ENCODE data around the gene PEX10.

The PEX10 gene

GRCh38 chr1:2407166-2407990 is 5.0 kb downstream of the PEX10 start:
- no peak overlapping the region for H2AFZ ChIP-seq (ENCODE audit: low read depth, low read length)
- H3K79me2 ChIP-seq (ENCODE audit: insufficient read depth, low read length) = peaks cover 8% of the 10 kb centered on the region
- no peak overlapping the region for H3K4me3 ChIP-seq (ENCODE audit: low read depth in 1 of 2, low read length in 2 of 2)
- no peak for TF ChIP-seq CTCF (IDR thresholded peaks at IDR 0.05; ENCODE audit: borderline replicate concordance, extremely low read depth, low read length, poor library complexity, severe bottlenecking)
- H3K27me3 ChIP-seq (ENCODE audit: insufficient read depth, low read length, poor library complexity) = no peaks in the 10 kb centered on the region
- H3K27ac ChIP-seq (ENCODE audit: low read length) = no peak overlapping the region
- peaks cover 13% of the 10 kb centered on the region for H3K4me1 ChIP-seq (ENCODE audit: insufficient read depth, low read length)
- ATAC-seq (ENCODE audit: insufficient read depth, low read depth) = no peak
- H4K20me1 ChIP-seq (ENCODE audit: insufficient read depth, low read length) = peaks cover 22% of the 10 kb centered on the region
- no peak for DNase-seq
- H3K9ac ChIP-seq (ENCODE audit: low read depth, low read length) = no peak overlapping the region
- H3K36me3 ChIP-seq (ENCODE audit: insufficient read depth, low read length) = peaks cover 64% of the 10 kb centered on the region
- no peaks in the 10 kb centered on the region for H3K9me3 ChIP-seq (ENCODE audit: insufficient read depth, low read length, severe bottlenecking)
- no peak overlapping the region for H3K4me2 ChIP-seq (ENCODE audit: insufficient read depth, low read length)

GRCh38 chr1:2406451-2407041 is 5.8 kb downstream of the PEX10 start:
- H3K79me2 ChIP-seq (ENCODE audit: insufficient read depth, low read length) = peaks cover under 1% of the 10 kb centered on the region; the same call in 1 of the 2 replicates
- H3K36me3 ChIP-seq (ENCODE audit: insufficient read depth, low read length) = peaks cover 72% of the 10 kb centered on the region
- ATAC-seq (ENCODE audit: insufficient read depth, low read depth) = no peak; the same call in 2 of the 3 replicates
- peaks cover 10% of the 10 kb centered on the region for H3K4me1 ChIP-seq (ENCODE audit: insufficient read depth, low read length)
- H3K4me3 ChIP-seq (ENCODE audit: low read depth in 1 of 2, low read length in 2 of 2) = no peak overlapping the region
- no peak overlapping the region for H3K9ac ChIP-seq (ENCODE audit: low read depth, low read length)
- H3K27ac ChIP-seq (ENCODE audit: low read length) = no peak overlapping the region
- H2AFZ ChIP-seq (ENCODE audit: low read depth, low read length) = no peak overlapping the region
- no peak for DNase-seq
- no peaks in the 10 kb centered on the region for H3K27me3 ChIP-seq (ENCODE audit: insufficient read depth, low read length, poor library complexity)
- H3K9me3 ChIP-seq (ENCODE audit: insufficient read depth, low read length, severe bottlenecking) = no peaks in the 10 kb centered on the region
- peaks cover 30% of the 10 kb centered on the region for H4K20me1 ChIP-seq (ENCODE audit: insufficient read depth, low read length)
- TF ChIP-seq EZH2 (IDR thresholded peaks at IDR 0.05; ENCODE audit: borderline replicate concordance, low read depth, low read length, severe bottlenecking) = no peak
- peak; percentile 16 for TF ChIP-seq CTCF (IDR thresholded peaks at IDR 0.05; ENCODE audit: borderline replicate concordance, extremely low read depth, low read length, poor library complexity, severe bottlenecking)
- no peak overlapping the region for H3K4me2 ChIP-seq (ENCODE audit: insufficient read depth, low read length)

GRCh38 chr1:2405588-2406295 is 6.6 kb downstream of the PEX10 start:
- TF ChIP-seq CTCF (IDR thresholded peaks at IDR 0.05; ENCODE audit: borderline replicate concordance, extremely low read depth, low read length, poor library complexity, severe bottlenecking) (no peak), EZH2 (IDR thresholded peaks at IDR 0.05; ENCODE audit: borderline replicate concordance, low read depth, low read length, severe bottlenecking) (no peak)
- Histone ChIP-seq H2AFZ (ENCODE audit: low read depth, low read length) (no peak overlapping the region), H3K4me2 (ENCODE audit: insufficient read depth, low read length) (no peak overlapping the region), H3K27ac (ENCODE audit: low read length) (no peak overlapping the region), H3K9me3 (ENCODE audit: insufficient read depth, low read length, severe bottlenecking) (no peaks in the 10 kb centered on the region), H3K27me3 (ENCODE audit: insufficient read depth, low read length, poor library complexity) (no peaks in the 10 kb centered on the region), H3K36me3 (ENCODE audit: insufficient read depth, low read length) (peaks cover 77% of the 10 kb centered on the region), H3K4me3 (ENCODE audit: low read depth in 1 of 2, low read length in 2 of 2) (no peak overlapping the region), H3K79me2 (ENCODE audit: insufficient read depth, low read length) (no peaks in the 10 kb centered on the region; the same call in 1 of the 2 replicates), H4K20me1 (ENCODE audit: insufficient read depth, low read length) (peaks cover 35% of the 10 kb centered on the region), H3K4me1 (ENCODE audit: insufficient read depth, low read length) (peaks cover 2% of the 10 kb centered on the region; the same call in 1 of the 2 replicates), H3K9ac (ENCODE audit: low read depth, low read length) (no peak overlapping the region)
- no peak for DNase-seq
- ATAC-seq (ENCODE audit: insufficient read depth, low read depth) = no peak

Measured in DND-41 (cell line).